Measurements from ENCODE around the gene PMM1.

DNA sequence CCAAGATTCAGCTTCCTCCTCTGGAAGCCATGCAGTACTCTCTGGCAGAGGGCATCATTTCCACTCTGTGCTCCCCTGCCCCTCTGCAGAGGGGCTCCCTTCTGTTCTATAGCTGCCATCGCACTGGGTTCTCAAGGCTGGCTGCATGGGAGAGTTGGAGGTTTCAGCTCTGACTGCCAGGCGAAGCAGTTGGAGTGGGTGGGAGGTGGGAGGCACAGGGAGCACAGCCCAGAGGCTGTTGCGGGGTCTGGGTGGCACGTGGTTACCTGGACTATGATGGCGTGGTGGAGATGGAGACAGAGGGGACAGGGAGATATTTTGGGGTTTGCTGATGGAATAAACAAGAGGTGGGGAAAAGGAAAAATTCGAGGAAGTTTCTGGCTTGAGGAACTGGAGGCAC lies 4.8 kb downstream of the PMM1 start:
- TF ChIP-seq, protein P1, sequence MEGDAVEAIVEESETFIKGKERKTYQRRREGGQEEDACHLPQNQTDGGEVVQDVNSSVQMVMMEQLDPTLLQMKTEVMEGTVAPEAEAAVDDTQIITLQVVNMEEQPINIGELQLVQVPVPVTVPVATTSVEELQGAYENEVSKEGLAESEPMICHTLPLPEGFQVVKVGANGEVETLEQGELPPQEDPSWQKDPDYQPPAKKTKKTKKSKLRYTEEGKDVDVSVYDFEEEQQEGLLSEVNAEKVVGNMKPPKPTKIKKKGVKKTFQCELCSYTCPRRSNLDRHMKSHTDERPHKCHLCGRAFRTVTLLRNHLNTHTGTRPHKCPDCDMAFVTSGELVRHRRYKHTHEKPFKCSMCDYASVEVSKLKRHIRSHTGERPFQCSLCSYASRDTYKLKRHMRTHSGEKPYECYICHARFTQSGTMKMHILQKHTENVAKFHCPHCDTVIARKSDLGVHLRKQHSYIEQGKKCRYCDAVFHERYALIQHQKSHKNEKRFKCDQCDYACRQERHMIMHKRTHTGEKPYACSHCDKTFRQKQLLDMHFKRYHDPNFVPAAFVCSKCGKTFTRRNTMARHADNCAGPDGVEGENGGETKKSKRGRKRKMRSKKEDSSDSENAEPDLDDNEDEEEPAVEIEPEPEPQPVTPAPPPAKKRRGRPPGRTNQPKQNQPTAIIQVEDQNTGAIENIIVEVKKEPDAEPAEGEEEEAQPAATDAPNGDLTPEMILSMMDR (IDR thresholded peaks at IDR 0.05): no peak
- TF ChIP-seq POLR2A (IDR thresholded peaks at IDR 0.05): no peak

Measured in thyroid gland (tissue), 4 donors.